A549 (cell line): ENCODE results near the gene ELOB. TPM values are rescaled to one million over a fixed set of nuclear protein-coding genes. Genes with fewer than 3 reads are reported as not detected.

Source experiments
- ATAC-seq, 2 experiments: fragments of 200-7000 bp in 1 of 2; fragments of >200 bp in 1 of 2; cut with Nextera tagmentation in 1 of 2; cut with Tn5 transposase in 1 of 2; 3 replicates each; pipeline versions ENCODE4 v1.8.0 to v1.9.1; 2018 to 2020; ENCODE audit warnings: mild to moderate bottlenecking in 1 of 2, moderate library complexity in 1 of 2
- CTCF ChIA-PET: fragments of 300-600 bp; sonication (Branson Sonifier 250); formaldehyde crosslinking; extraction: SDS; loops from one replicate; lab custom pipeline; 2021; ENCODE audit warnings: antibody characterized with exemption, inconsistent platforms; lab: Yijun Ruan, JAX
- POLR2A ChIA-PET: fragments of 350-600 bp; formaldehyde crosslinking; extraction: SDS; loops from one replicate; lab custom pipeline; 2021; ENCODE audit warnings: antibody characterized with exemption, inconsistent platforms; lab: Yijun Ruan, JAX
- DNase-seq, 2 experiments: peaks; one replicate each; pipeline versions ENCODE4 v3.0.0 to v3.0.0-alpha.2; 2011 to 2016; ENCODE audit warnings: low read depth in 1 of 2, low spot score in 1 of 2
- FAIRE-seq: peaks from 2 replicates; lab custom pipeline; 2011; peaks lifted over from hg19 to GRCh38; lab: Jason Lieb, UNC
- H3K27ac ChIP-seq, 2 experiments: fragments of >200 bp; sonication (Bioruptor Twin); formaldehyde crosslinking; 3 replicates each; pipeline ENCODE4 v1.5.1; 2016 to 2017
- H3K4me1 ChIP-seq: fragments of >200 bp; sonication (Bioruptor Twin); formaldehyde crosslinking; 3 replicates; pipeline ENCODE4 v1.6.1; 2016
- H3K4me2 ChIP-seq: fragments of >200 bp; sonication (Bioruptor Twin); formaldehyde crosslinking; 3 replicates; pipeline ENCODE4 v1.6.1; 2016
- H3K4me3 ChIP-seq: fragments of >200 bp; sonication (Bioruptor Twin); formaldehyde crosslinking; 3 replicates; pipeline ENCODE4 v1.5.1; 2016
- H3K9me3 ChIP-seq: fragments of >200 bp; sonication (Bioruptor Twin); formaldehyde crosslinking; 3 replicates; pipeline ENCODE4 v1.6.1; 2016
- BCL3 ChIP-seq: fragments of >200 bp; sonication (Bioruptor Twin); formaldehyde crosslinking; IDR thresholded peaks from 3 replicates; pipeline ENCODE4 v1.6.1; 2016
- CBX2 ChIP-seq: fragments of 200-600 bp; sonication (generic); IDR thresholded peaks from 2 replicates; pipeline ENCODE4 v1.6.1; 2016; ENCODE audit warnings: low read depth, mild to moderate bottlenecking, borderline replicate concordance
- CBX8 ChIP-seq: fragments of 200-600 bp; sonication (generic); IDR thresholded peaks from 2 replicates; pipeline ENCODE4 v1.6.1; 2016
- CTCF ChIP-seq: fragments of >200 bp; sonication (Bioruptor Twin); formaldehyde crosslinking; IDR thresholded peaks from 3 replicates; pipeline ENCODE4 v1.5.1; 2016
- E2F6 ChIP-seq: IDR thresholded peaks from 2 replicates; pipeline ENCODE4 v1.6.1; 2012; ENCODE audit warnings: low read depth, borderline replicate concordance
- ELK1 ChIP-seq: fragments of 150-350 bp; IDR thresholded peaks from 2 replicates; pipeline ENCODE4 v1.6.1; 2014; ENCODE audit warnings: low read depth, mild to moderate bottlenecking, low read length
- FOSB ChIP-seq: fragments of 250-450 bp; sonication (Bioruptor Pico); IDR thresholded peaks from 2 replicates; pipeline ENCODE4 v1.5.0; 2020; ENCODE audit warnings: mild to moderate bottlenecking, moderate library complexity
- FOSL2 ChIP-seq, 2 experiments: fragments of 450-650 bp in 1 of 2; fragments of >200 bp in 1 of 2; sonication (Bioruptor Twin) in 1 of 2; formaldehyde crosslinking; IDR thresholded peaks; 2 replicates each; pipeline versions ENCODE4 v1.5.0 to v1.6.1; 2016 to 2020; ENCODE audit warnings: mild to moderate bottlenecking in 1 of 2, moderate library complexity in 1 of 2
- GATA3 ChIP-seq: IDR thresholded peaks from 2 replicates; pipeline ENCODE4 v1.6.1; 2012; ENCODE audit warnings: borderline replicate concordance
- HDAC2 ChIP-seq: fragments of 200-600 bp; sonication (generic); IDR thresholded peaks from 2 replicates; pipeline ENCODE4 v1.6.1; 2016
- JUN ChIP-seq, 2 experiments: fragments of >200 bp; sonication (Bioruptor Twin); formaldehyde crosslinking; IDR thresholded peaks; 2 replicates in 1 of 2; 3 replicates in 1 of 2; pipeline ENCODE4 v1.6.1; 2016 to 2017
- KDM1A ChIP-seq: fragments of 200-600 bp; sonication (generic); IDR thresholded peaks from 2 replicates; pipeline ENCODE4 v1.6.1; 2016; ENCODE audit warnings: low read depth, mild to moderate bottlenecking
- MAFK ChIP-seq: fragments of 450-650 bp; IDR thresholded peaks from 2 replicates; pipeline ENCODE4 v1.6.1; 2014; ENCODE audit not compliant: partially characterized antibody
- MYC ChIP-seq: IDR thresholded peaks from 2 replicates; pipeline ENCODE4 v1.6.1; 2012; ENCODE audit warnings: mild to moderate bottlenecking, inconsistent platforms, low read length, improper control_type of control experiment, borderline replicate concordance
- NFE2L2 ChIP-seq: fragments of 150-350 bp; conservative IDR thresholded peaks from 2 replicates; pipeline ENCODE4 v1.6.1; 2014; ENCODE audit warnings: low read length
- NPAS2 ChIP-seq: fragments of 250-450 bp; sonication (Bioruptor Pico); IDR thresholded peaks from 2 replicates; pipeline ENCODE4 v1.8.0; 2022; ENCODE audit warnings: mild to moderate bottlenecking, moderate library complexity, borderline replicate concordance
- NR3C1 ChIP-seq: fragments of >200 bp; sonication (Bioruptor Twin); formaldehyde crosslinking; IDR thresholded peaks from 3 replicates; pipeline ENCODE4 v1.6.1; 2017
- PBX3 ChIP-seq: IDR thresholded peaks from 2 replicates; pipeline ENCODE4 v1.6.1; 2012
- POLR2AphosphoS2 ChIP-seq: conservative IDR thresholded peaks from 2 replicates; pipeline ENCODE4 v1.6.1; 2012; ENCODE audit warnings: low read length, improper control_type of control experiment, inconsistent platforms
- RCOR1 ChIP-seq: fragments of 150-350 bp; IDR thresholded peaks from 2 replicates; pipeline ENCODE4 v1.6.1; 2014; ENCODE audit warnings: antibody characterized with exemption, low read length, low read depth
- RFX5 ChIP-seq: fragments of 450-650 bp; IDR thresholded peaks from 2 replicates; pipeline ENCODE4 v1.7.1; 2014; ENCODE audit warnings: antibody characterized with exemption, mild to moderate bottlenecking, moderate library complexity
- SMC3 ChIP-seq: fragments of >200 bp; sonication (Bioruptor Twin); formaldehyde crosslinking; IDR thresholded peaks from 3 replicates; pipeline ENCODE4 v1.6.1; 2018; ENCODE audit warnings: inconsistent platforms
- WGBS: methylation state at CpG from one replicate; pipeline ENCODE4 v1.1.6; 2017; ENCODE audit errors: missing lambda C conversion rate; 5-methylcytosine and 5-hydroxymethylcytosine counted together
- polyA plus RNA-seq, 4 experiments: library from polyadenylated mRNA; depleted of rRNA in 3 of 4; stranded (reverse); fragments of >200 nt; fragmentation: RNase III in 1 of 4; extraction: RNeasy Plus Mini Kit Qiagen cat#74134 plus additional on column Dnase treatment in 1 of 4; gene quantifications; 2 replicates in 3 of 4; 3 replicates in 1 of 4; pipeline ENCODE4 v1.2.3, GENCODE V29; 2011 to 2017

ELOB gene
- polyA plus RNA-seq, 2 of the 4 experiments (the other 2 are of a cell fraction) = 136 to 494 TPM

GRCh38 chr16:2814551-2815298 lies 37.6 kb upstream of the ELOB start (continued):
- no peak for TF ChIP-seq NR3C1
- no peak for TF ChIP-seq CBX2
- no peak for TF ChIP-seq JUN (IDR thresholded peaks at IDR 0.05)
- TF ChIP-seq FOSB (CRISPR knock-in tag) = no peak
- no peak for TF ChIP-seq RCOR1
- no peak for TF ChIP-seq RFX5

GRCh38 chr16:2813771-2814221 lies 36.7 kb upstream of the ELOB start:
- no peaks in the 10 kb centered on the region for H3K4me1 ChIP-seq
- H3K9me3 ChIP-seq = no peaks in the 10 kb centered on the region
- H3K27ac ChIP-seq = no peak overlapping the region
- TF ChIP-seq RFX5 (no peak), MYC (no peak)
- DNase-seq (no peak), FAIRE-seq (no peak), ATAC-seq (no peak)
- CTCF ChIA-PET = interaction anchor here (0.6 to 3.7 kb wide), 5 partner anchors 9 to 391 kb away, joined by 3 to 23 read pairs (median 3); no protein-coding TSS in a partner anchor
- no peak overlapping the region for H3K4me3 ChIP-seq
- POLR2A ChIA-PET = no interaction called here
- WGBS = 71% methylated on average over 6 of the region's 7 CpGs
- H3K4me2 ChIP-seq = no peak overlapping the region

- no peak overlapping the region for H3K4me3 ChIP-seq
- no peaks in the 10 kb centered on the region for H3K4me1 ChIP-seq
- ChIA-PET CTCF (interaction anchor here (0.6 to 3.2 kb wide), 4 partner anchors 11 to 112 kb away, joined by 5 to 23 read pairs (median 11); no protein-coding TSS in a partner anchor), POLR2A (no interaction called here)
- FAIRE-seq = no peak
- no peak for TF ChIP-seq HDAC2
- TF ChIP-seq RFX5 = no peak
- no peak for TF ChIP-seq GATA3
- no peak for TF ChIP-seq CTCF
- no peak for TF ChIP-seq PBX3
- TF ChIP-seq RCOR1 = no peak
- no peak for TF ChIP-seq NFE2L2
- no peak for TF ChIP-seq CBX8
- no peak for TF ChIP-seq MYC
- TF ChIP-seq KDM1A = no peak
- no peak for TF ChIP-seq NPAS2 (CRISPR knock-in tag)
- peak; percentile 32 to 64; a peak in 5 of 6 replicates for ATAC-seq
- H3K27ac ChIP-seq = peak overlapping the region in 1 of 2 experiments; percentile 8; a peak in 1 of 6 replicates
- no peaks in the 10 kb centered on the region for H3K9me3 ChIP-seq
- H3K4me2 ChIP-seq = no peak overlapping the region
- DNase-seq = no peak
- 66% methylated on average over 15 of the region's 15 CpGs for WGBS
Measured at GRCh38 chr16:2811703-2812471, 34.8 kb upstream of the ELOB start.

GRCh38 chr16:2810651-2811050 lies 33.6 kb upstream of the ELOB start:
- FAIRE-seq (no peak), ATAC-seq (no peak), DNase-seq (no peak)
- Histone ChIP-seq H3K4me2 (no peak overlapping the region), H3K4me1 (no peaks in the 10 kb centered on the region), H3K9me3 (peaks cover 2% of the 10 kb centered on the region; the same call in 1 of the 3 replicates), H3K27ac (no peak overlapping the region), H3K4me3 (no peak overlapping the region)
- TF ChIP-seq SMC3 (no peak), POLR2AphosphoS2 (no peak), BCL3 (no peak), NFE2L2 (no peak), ELK1 (no peak), FOSL2 (IDR thresholded peaks at IDR 0.05) (no peak), FOSL2 (CRISPR knock-in tag; IDR thresholded peaks at IDR 0.05) (no peak), FOSB (CRISPR knock-in tag) (no peak), MAFK (no peak), E2F6 (no peak)
- ChIA-PET POLR2A (no interaction called here), CTCF (interaction anchor here (2.1 to 3.2 kb wide), 4 partner anchors 11 to 58 kb away, joined by 5 to 23 read pairs (median 11); no protein-coding TSS in a partner anchor)
- WGBS = 59% methylated on average over 5 of the region's 6 CpGs
